Esophagus muscularis mucosa (tissue), 4 donors: Measurements from ENCODE around the gene PCBD2. TPM values are rescaled to one million over a fixed set of nuclear protein-coding genes. Genes with fewer than 3 reads are reported as not detected.

Source experiments
- DNase-seq: peaks from one replicate; pipeline ENCODE4 v3.0.0-alpha.2; 2017; ENCODE audit errors: extremely low spot score
- H3K27ac ChIP-seq, 4 donors: fragments of 200-600 bp; sonication (generic); replicated peaks in 1 of 4; 1 replicate in 3 of 4; 2 replicates in 1 of 4; pipeline ENCODE4 v1.5.1; 2016 to 2019; ENCODE audit warnings: mild to moderate bottlenecking in 1 of 4
- H3K27me3 ChIP-seq, 4 donors: fragments of 200-600 bp; sonication (generic); one replicate each; pipeline versions ENCODE4 v1.5.1 to v1.6.0; 2016 to 2019
- H3K36me3 ChIP-seq, 4 donors: fragments of 200-600 bp; sonication (generic); one replicate each; pipeline ENCODE4 v1.5.1; 2016 to 2019
- H3K4me1 ChIP-seq, 4 donors: fragments of 200-600 bp; sonication (generic); one replicate each; pipeline ENCODE4 v1.5.1; 2016 to 2019
- H3K4me3 ChIP-seq, 4 donors: fragments of 200-600 bp; sonication (generic); 1 replicate in 2 of 4; 2 replicates in 2 of 4; pipeline ENCODE4 v1.5.1; 2016 to 2019; ENCODE audit warnings: mild to moderate bottlenecking in 4 of 4, moderate library complexity in 1 of 4
- H3K9me3 ChIP-seq, 4 donors: fragments of 200-600 bp; sonication (generic); 1 replicate in 3 of 4; 2 replicates in 1 of 4; pipeline ENCODE4 v1.5.1; 2016 to 2019
- EP300 ChIP-seq: sonication (generic); formaldehyde crosslinking; IDR thresholded peaks from one replicate; pipeline ENCODE4 v1.6.1; 2017; ENCODE audit warnings: antibody characterized with exemption
- POLR2A ChIP-seq: fragments of 450-650 bp; IDR thresholded peaks from one replicate; pipeline ENCODE4 v1.6.1; 2017; ENCODE audit warnings: antibody characterized with exemption, moderate library complexity, mild to moderate bottlenecking, low read depth
- POLR2AphosphoS5 ChIP-seq, 2 donors: sonication (generic); formaldehyde crosslinking; IDR thresholded peaks; one replicate each; pipeline ENCODE4 v1.6.1; 2017; ENCODE audit warnings: antibody characterized with exemption in 2 of 2
- WGBS: methylation state at CpG from one replicate; pipeline ENCODE4 v1.1.5; 2018; 5-methylcytosine and 5-hydroxymethylcytosine counted together
- intact Hi-C: fragments of 100-400 bp; cut with DNase I; formaldehyde crosslinking; loops from one replicate; pipeline ENCODE4 v1.15.1; 2023
- total RNA-seq, 4 donors: library from RNA; depleted of rRNA; stranded (reverse); fragments of >200 nt; gene quantifications; one replicate each; pipeline versions ENCODE4 v1.1.0 to v1.2.1, GENCODE V29; 2016
- TF ChIP-seq, protein P1 (sequence below), 3 experiments: fragments of 200-600 bp in 2 of 3; fragments of 450-650 bp in 1 of 3; sonication (generic) in 2 of 3; IDR thresholded peaks; one replicate each; pipeline ENCODE4 v1.5.1; 2017 to 2019; ENCODE audit warnings: antibody characterized with exemption in 3 of 3, mild to moderate bottlenecking in 2 of 3, moderate library complexity in 1 of 3

PCBD2 gene
- total RNA-seq, 4 donors from 2014 or later: 6.8 to 11.6 (median 10.4) TPM

DNA sequence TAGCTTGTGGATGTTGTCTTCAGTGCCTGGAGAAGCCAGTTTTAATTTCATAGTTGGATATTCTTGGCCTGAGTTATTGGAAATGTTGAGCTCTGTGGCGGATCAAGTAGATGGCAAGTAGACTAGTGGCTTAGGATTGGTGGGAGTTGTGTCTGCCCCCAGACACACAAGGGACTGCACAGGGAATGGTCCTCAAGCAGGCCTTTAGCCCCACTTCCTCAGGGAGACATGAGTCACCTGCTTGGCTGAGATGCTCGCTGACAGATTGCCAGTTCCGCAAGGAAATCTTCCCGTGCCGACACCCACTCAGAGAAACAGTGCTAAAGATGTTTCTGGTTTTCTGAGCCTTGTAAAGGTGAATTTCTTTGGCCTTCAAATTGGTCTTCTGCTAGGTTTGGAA lies 44.0 kb downstream of the PCBD2 start:
- TF ChIP-seq POLR2A (no peak), POLR2AphosphoS5 (IDR thresholded peaks at IDR 0.05) (peak in 1 of 2 donors; percentile 15)
- WGBS: 46% methylated on average over 4 of the region's 5 CpGs
- no peak for DNase-seq

DNA sequence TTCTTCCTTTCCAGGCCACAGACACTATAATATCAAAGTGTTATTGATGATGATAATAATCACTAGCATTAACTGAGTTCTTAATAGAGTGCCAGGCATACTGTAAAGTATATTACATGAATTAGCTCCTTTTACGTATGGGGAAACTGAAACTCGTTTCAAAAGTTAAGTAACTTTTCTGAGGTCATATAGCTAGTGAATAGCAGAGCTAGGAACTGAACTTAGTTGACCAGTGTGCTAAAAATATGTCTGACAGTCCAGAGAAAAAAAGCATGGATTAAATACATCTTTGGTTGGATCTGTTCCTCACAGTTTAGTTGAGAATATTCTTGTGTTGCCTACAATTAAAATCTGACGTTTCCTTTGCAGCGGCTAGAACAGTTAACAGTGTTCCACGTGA lies 44.4 kb downstream of the PCBD2 start:
- Histone ChIP-seq H3K27me3 (no peaks in the 10 kb centered on the region), H3K27ac (peak overlapping the region in 2 of 4 donors; percentile 23 to 42), H3K4me3 (no peak overlapping the region), H3K36me3 (no peaks in the 10 kb centered on the region), H3K9me3 (peaks cover 0 to 5% (median under 1%) of the 10 kb centered on the region in 4 donors), H3K4me1 (peaks cover 0 to 14% (median 13%) of the 10 kb centered on the region in 4 donors)
- intact Hi-C loops: no loop called here
- WGBS: 57% methylated on average over 5 of the region's 5 CpGs
- TF ChIP-seq, protein P1, sequence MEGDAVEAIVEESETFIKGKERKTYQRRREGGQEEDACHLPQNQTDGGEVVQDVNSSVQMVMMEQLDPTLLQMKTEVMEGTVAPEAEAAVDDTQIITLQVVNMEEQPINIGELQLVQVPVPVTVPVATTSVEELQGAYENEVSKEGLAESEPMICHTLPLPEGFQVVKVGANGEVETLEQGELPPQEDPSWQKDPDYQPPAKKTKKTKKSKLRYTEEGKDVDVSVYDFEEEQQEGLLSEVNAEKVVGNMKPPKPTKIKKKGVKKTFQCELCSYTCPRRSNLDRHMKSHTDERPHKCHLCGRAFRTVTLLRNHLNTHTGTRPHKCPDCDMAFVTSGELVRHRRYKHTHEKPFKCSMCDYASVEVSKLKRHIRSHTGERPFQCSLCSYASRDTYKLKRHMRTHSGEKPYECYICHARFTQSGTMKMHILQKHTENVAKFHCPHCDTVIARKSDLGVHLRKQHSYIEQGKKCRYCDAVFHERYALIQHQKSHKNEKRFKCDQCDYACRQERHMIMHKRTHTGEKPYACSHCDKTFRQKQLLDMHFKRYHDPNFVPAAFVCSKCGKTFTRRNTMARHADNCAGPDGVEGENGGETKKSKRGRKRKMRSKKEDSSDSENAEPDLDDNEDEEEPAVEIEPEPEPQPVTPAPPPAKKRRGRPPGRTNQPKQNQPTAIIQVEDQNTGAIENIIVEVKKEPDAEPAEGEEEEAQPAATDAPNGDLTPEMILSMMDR (IDR thresholded peaks at IDR 0.05): no peak
- TF ChIP-seq EP300: no peak
- TF ChIP-seq POLR2A: no peak
- TF ChIP-seq POLR2AphosphoS5 (IDR thresholded peaks at IDR 0.05): no peak
- DNase-seq: no peak

More for the DNA sequence above, 44.0 kb downstream of the PCBD2 start:
- Histone ChIP-seq H3K4me1 (peaks cover 0 to 14% (median 13%) of the 10 kb centered on the region in 4 donors), H3K36me3 (no peaks in the 10 kb centered on the region), H3K27me3 (no peaks in the 10 kb centered on the region), H3K9me3 (peaks cover 0 to 1% (median 0%) of the 10 kb centered on the region in 4 donors), H3K27ac (peak overlapping the region in 2 of 4 donors; percentile 23 to 42), H3K4me3 (no peak overlapping the region)
- intact Hi-C loops: no loop called here

DNA sequence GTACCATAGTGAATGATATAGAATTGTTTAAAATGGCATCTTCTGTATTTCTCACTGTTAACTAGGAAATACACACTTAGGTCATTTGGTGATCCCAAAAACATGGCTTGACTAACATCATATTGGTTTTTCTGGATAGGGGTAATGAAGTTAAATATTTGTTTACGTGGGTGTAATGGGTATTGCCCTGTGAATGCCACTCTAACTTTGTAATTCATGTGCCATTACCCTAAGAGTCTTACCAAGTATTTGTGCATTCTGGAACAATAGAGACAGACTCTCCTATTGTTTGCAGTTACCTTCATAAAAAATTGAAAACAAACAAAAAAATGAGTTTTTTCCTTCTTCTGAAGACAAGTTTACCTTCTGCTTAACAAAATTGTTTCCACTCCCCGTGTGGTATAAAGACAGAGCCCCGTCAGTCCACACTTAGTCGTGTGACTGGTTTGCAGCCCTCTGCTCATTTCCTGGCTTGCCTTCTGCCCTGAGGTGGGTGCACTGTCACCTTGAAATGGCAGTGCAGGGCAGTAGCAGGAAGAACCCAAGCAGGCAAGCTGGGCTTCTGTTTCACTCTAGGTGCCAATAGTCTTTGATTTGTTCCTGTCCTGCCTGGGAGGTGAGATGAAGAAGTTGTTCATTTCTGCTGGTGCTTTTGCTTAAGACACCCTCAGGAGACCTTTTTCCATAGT lies 53.1 kb downstream of the PCBD2 start:
- no peak for DNase-seq
- 84% methylated on average over 4 of the region's 4 CpGs for WGBS

DNA sequence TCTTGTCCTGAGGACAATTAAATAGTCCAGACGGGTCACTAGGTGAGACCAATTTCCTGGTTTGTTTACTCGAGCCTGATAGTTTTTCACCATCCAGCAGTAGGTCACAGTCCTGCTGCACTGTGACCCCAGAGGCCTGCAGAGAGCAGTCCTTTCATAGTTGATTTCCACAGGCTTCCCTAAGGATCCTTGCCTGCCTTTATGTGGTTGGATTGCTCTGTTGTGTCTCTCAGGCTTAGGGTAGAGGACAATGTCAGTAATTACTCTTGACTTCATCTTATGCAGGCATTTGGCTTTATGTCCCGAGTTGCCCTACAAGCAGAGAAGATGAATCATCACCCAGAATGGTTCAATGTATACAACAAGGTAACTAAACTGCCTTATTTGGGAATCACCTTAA lies 53.8 kb downstream of the PCBD2 start:
- 60% methylated on average over 3 of the region's 3 CpGs for WGBS
- Histone ChIP-seq H3K36me3 (peaks cover 0 to 32% (median 12%) of the 10 kb centered on the region in 4 donors), H3K9me3 (peaks cover 0 to 12% (median 3%) of the 10 kb centered on the region in 4 donors), H3K4me3 (no peak overlapping the region), H3K4me1 (peaks cover 0 to 12% (median 4%) of the 10 kb centered on the region in 4 donors), H3K27ac (no peak overlapping the region), H3K27me3 (no peaks in the 10 kb centered on the region)
- no peak for DNase-seq
- TF ChIP-seq POLR2AphosphoS5 (IDR thresholded peaks at IDR 0.05): no peak
- TF ChIP-seq POLR2A: no peak
- TF ChIP-seq, protein P1 (IDR thresholded peaks at IDR 0.05): no peak
- no peak for TF ChIP-seq EP300
- intact Hi-C loops: no loop called here

More for the DNA sequence above, 53.1 kb downstream of the PCBD2 start:
- H3K27ac ChIP-seq: no peak overlapping the region
- peaks cover 0 to 12% (median 3%) of the 10 kb centered on the region in 4 donors for H3K9me3 ChIP-seq
- peaks cover 0 to 12% (median 4%) of the 10 kb centered on the region in 4 donors for H3K4me1 ChIP-seq
- H3K27me3 ChIP-seq: no peaks in the 10 kb centered on the region
- intact Hi-C loops: no loop called here
- peaks cover 0 to 27% (median 9%) of the 10 kb centered on the region in 4 donors for H3K36me3 ChIP-seq
- TF ChIP-seq POLR2A (no peak), POLR2AphosphoS5 (IDR thresholded peaks at IDR 0.05) (no peak), EP300 (no peak)
- TF ChIP-seq, protein P1 (IDR thresholded peaks at IDR 0.05): no peak
- no peak overlapping the region for H3K4me3 ChIP-seq

DNA sequence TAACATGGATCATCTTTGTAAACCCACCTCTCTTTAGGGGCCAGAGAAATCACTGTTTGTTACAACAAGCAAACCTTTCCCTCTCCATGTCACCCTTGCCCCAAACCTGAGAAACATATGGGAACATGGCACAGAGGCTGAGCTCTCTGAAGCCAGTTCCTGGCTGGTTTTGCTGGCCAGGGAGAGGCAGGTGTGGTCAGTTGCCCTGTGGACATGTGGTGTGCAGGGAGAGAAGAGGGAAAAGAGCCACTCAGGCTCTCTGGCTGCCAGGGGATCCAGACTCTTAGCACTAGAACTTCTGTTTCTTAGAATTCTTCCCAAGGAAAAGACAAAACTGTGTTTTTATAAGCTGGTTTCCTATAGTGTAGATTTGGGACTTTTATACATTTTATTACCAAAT lies 58.2 kb downstream of the PCBD2 start:
- H3K36me3 ChIP-seq: peaks cover 0 to 61% (median 17%) of the 10 kb centered on the region in 4 donors
- no peaks in the 10 kb centered on the region for H3K9me3 ChIP-seq
- peaks cover 0 to 12% (median 4%) of the 10 kb centered on the region in 4 donors for H3K4me1 ChIP-seq
- intact Hi-C loops: no loop called here
- H3K4me3 ChIP-seq: no peak overlapping the region
- TF ChIP-seq POLR2AphosphoS5 (IDR thresholded peaks at IDR 0.05): no peak
- no peak for TF ChIP-seq EP300
- TF ChIP-seq, protein P1 (IDR thresholded peaks at IDR 0.05): no peak
- no peak for TF ChIP-seq POLR2A
- no peaks in the 10 kb centered on the region for H3K27me3 ChIP-seq
- H3K27ac ChIP-seq: no peak overlapping the region
- no peak for DNase-seq
